Astrocyte (in vitro differentiated cells and primary cell): ENCODE data around the gene C3orf20. TPM values are rescaled to one million over a fixed set of nuclear protein-coding genes. Genes with fewer than 3 reads are reported as not detected.

Experiments used
- DNase-seq: peaks from one replicate; pipeline ENCODE4 v3.0.0-alpha.2; 2010; ENCODE audit warnings: low read depth
- FAIRE-seq: peaks from 2 replicates; lab custom pipeline; 2011; peaks lifted over from hg19 to GRCh38; lab: Jason Lieb, UNC
- H2AFZ ChIP-seq: 2 replicates; pipeline ENCODE4 v1.6.0; 2012; ENCODE audit warnings: low read depth, low read length, inconsistent platforms
- H3K27ac ChIP-seq: 2 replicates; pipeline ENCODE4 v1.5.1; 2011; ENCODE audit warnings: low read depth, low read length, inconsistent platforms
- H3K27me3 ChIP-seq: 2 replicates; pipeline ENCODE4 v1.6.0; 2011; ENCODE audit warnings: low read length, inconsistent platforms; ENCODE audit not compliant: insufficient read depth
- H3K36me3 ChIP-seq: 2 replicates; pipeline ENCODE4 v1.5.1; 2011; ENCODE audit warnings: low read length, inconsistent platforms; ENCODE audit not compliant: insufficient read depth
- H3K4me1 ChIP-seq: 2 replicates; pipeline ENCODE4 v1.5.1; 2011; ENCODE audit warnings: low read length, inconsistent platforms; ENCODE audit not compliant: insufficient read depth
- H3K4me2 ChIP-seq: 2 replicates; pipeline ENCODE4 v1.6.0; 2012; ENCODE audit warnings: low read length, inconsistent platforms
- H3K4me3 ChIP-seq: 2 replicates; pipeline ENCODE4 v1.5.1; 2011; ENCODE audit warnings: low read depth, mild to moderate bottlenecking, low read length, inconsistent platforms; ENCODE audit not compliant: insufficient read depth
- H3K79me2 ChIP-seq: 2 replicates; pipeline ENCODE4 v1.6.0; 2012; ENCODE audit warnings: mild to moderate bottlenecking, low read length, inconsistent platforms; ENCODE audit not compliant: insufficient read depth
- H3K9ac ChIP-seq: 2 replicates; pipeline ENCODE4 v1.6.0; 2012; ENCODE audit warnings: mild to moderate bottlenecking, low read length, inconsistent platforms
- H3K9me3 ChIP-seq: 2 replicates; pipeline ENCODE4 v1.5.1; 2012; ENCODE audit warnings: low read depth, mild to moderate bottlenecking, low read length, inconsistent platforms; ENCODE audit not compliant: insufficient read depth
- H4K20me1 ChIP-seq: 2 replicates; pipeline ENCODE4 v1.6.0; 2012; ENCODE audit warnings: low read length, inconsistent platforms; ENCODE audit not compliant: insufficient read depth
- H3K27ac Mint-ChIP-seq: one replicate; pipeline ENCODE4 v1.8.0; 2021; ENCODE audit warnings: mild to moderate bottlenecking, mixed read lengths; ENCODE audit not compliant: unreplicated experiment
- H3K27me3 Mint-ChIP-seq: one replicate; pipeline ENCODE4 v1.8.0; 2021; ENCODE audit warnings: low read depth, mixed read lengths; ENCODE audit not compliant: unreplicated experiment
- H3K36me3 Mint-ChIP-seq: one replicate; pipeline ENCODE4 v1.8.0; 2021; ENCODE audit warnings: low read depth, mixed read lengths; ENCODE audit not compliant: unreplicated experiment
- H3K4me1 Mint-ChIP-seq: one replicate; pipeline ENCODE4 v1.8.0; 2021; ENCODE audit warnings: low read depth, mixed read lengths; ENCODE audit not compliant: unreplicated experiment
- H3K4me3 Mint-ChIP-seq: one replicate; pipeline ENCODE4 v1.8.0; 2021; ENCODE audit warnings: mild to moderate bottlenecking, moderate library complexity, mixed read lengths; ENCODE audit not compliant: unreplicated experiment
- H3K9me3 Mint-ChIP-seq: one replicate; pipeline ENCODE4 v1.8.0; 2021; ENCODE audit warnings: mild to moderate bottlenecking, mixed read lengths; ENCODE audit not compliant: unreplicated experiment
- CTCF ChIP-seq: IDR thresholded peaks from 2 replicates; pipeline ENCODE4 v1.5.1; 2011; ENCODE audit warnings: low read depth, mild to moderate bottlenecking, inconsistent platforms, low read length, moderate library complexity; ENCODE audit not compliant: insufficient read depth
- EZH2 ChIP-seq: IDR thresholded peaks from 2 replicates; pipeline ENCODE4 v1.6.1; 2012; ENCODE audit warnings: mild to moderate bottlenecking, low read length, inconsistent platforms; ENCODE audit not compliant: insufficient read depth
- total RNA-seq: library from RNA; stranded (reverse); gene quantifications from 2 replicates; pipeline ENCODE4 v1.2.1, GENCODE V29; 2021

Gene C3orf20
- total RNA-seq, 1 donor from 2014 or later = 0.16 TPM

- no peak within 1 kb of the TSS for H3K27ac ChIP-seq
- DNase-seq (no peak), FAIRE-seq (no peak)
- H3K27ac Mint-ChIP-seq = no peak within 1 kb of the TSS
- no peak within 1 kb of the TSS for H3K4me2 ChIP-seq
- no peaks in the 10 kb centered on the region for H3K9me3 ChIP-seq
- no peaks in the 10 kb centered on the region for H3K4me1 ChIP-seq
- no peak within 1 kb of the TSS for H3K4me3 ChIP-seq
- no peaks in the 10 kb centered on the region for H3K36me3 ChIP-seq
- no peak within 1 kb of the TSS for H2AFZ ChIP-seq
- peaks cover 32% of the 10 kb centered on the region for H3K27me3 ChIP-seq
- no peak for TF ChIP-seq EZH2
- TF ChIP-seq CTCF = no peak
- peaks cover 13% of the 10 kb centered on the region for H3K36me3 Mint-ChIP-seq
- no peaks in the 10 kb centered on the region for H3K4me1 Mint-ChIP-seq
- no peaks in the 10 kb centered on the region for H3K79me2 ChIP-seq
- H3K27me3 Mint-ChIP-seq = peaks cover 79% of the 10 kb centered on the region
- H3K9ac ChIP-seq = no peak within 1 kb of the TSS
- H4K20me1 ChIP-seq = no peaks in the 10 kb centered on the region
- H3K4me3 Mint-ChIP-seq = no peak within 1 kb of the TSS
- peaks cover 6% of the 10 kb centered on the region for H3K9me3 Mint-ChIP-seq
These were observed 144.0 kb downstream of the C3orf20 start, which contains the start of gene FGD5 for GRCh38 chr3:14818804-14819500. TSS of gene FGD5 (plus strand) at chr3:14818962. CDS start at chr3:14819072, 110 bp downstream.

GRCh38 chr3:14819671-14820070 lies 144.7 kb downstream of the C3orf20 start:
- H3K36me3 ChIP-seq = no peaks in the 10 kb centered on the region
- FAIRE-seq (no peak), DNase-seq (no peak)
- no peak overlapping the region for H2AFZ ChIP-seq
- H3K79me2 ChIP-seq = no peaks in the 10 kb centered on the region
- peaks cover 6% of the 10 kb centered on the region for H3K9me3 Mint-ChIP-seq
- H3K4me2 ChIP-seq = no peak overlapping the region
- H3K4me3 Mint-ChIP-seq = no peak overlapping the region
- no peak overlapping the region for H3K27ac ChIP-seq
- H3K27me3 Mint-ChIP-seq = peaks cover 82% of the 10 kb centered on the region
- peaks cover 13% of the 10 kb centered on the region for H3K36me3 Mint-ChIP-seq
- no peaks in the 10 kb centered on the region for H4K20me1 ChIP-seq
- no peak overlapping the region for H3K9ac ChIP-seq
- H3K4me1 ChIP-seq = no peaks in the 10 kb centered on the region
- peaks cover 32% of the 10 kb centered on the region for H3K27me3 ChIP-seq
- no peaks in the 10 kb centered on the region for H3K9me3 ChIP-seq
- H3K4me1 Mint-ChIP-seq = no peaks in the 10 kb centered on the region
- no peak overlapping the region for H3K27ac Mint-ChIP-seq
- no peak overlapping the region for H3K4me3 ChIP-seq
- TF ChIP-seq CTCF (no peak), EZH2 (no peak)

- no peaks in the 10 kb centered on the region for H3K36me3 ChIP-seq
- no peak overlapping the region for H3K4me3 Mint-ChIP-seq
- no peak overlapping the region for H2AFZ ChIP-seq
- no peaks in the 10 kb centered on the region for H4K20me1 ChIP-seq
- H3K9ac ChIP-seq = no peak overlapping the region
- no peak overlapping the region for H3K27ac ChIP-seq
- FAIRE-seq (no peak), DNase-seq (no peak)
- peaks cover 31% of the 10 kb centered on the region for H3K27me3 ChIP-seq
- H3K36me3 Mint-ChIP-seq = peaks cover 13% of the 10 kb centered on the region
- no peak overlapping the region for H3K4me2 ChIP-seq
- H3K27me3 Mint-ChIP-seq = peaks cover 80% of the 10 kb centered on the region
- H3K27ac Mint-ChIP-seq = no peak overlapping the region
- H3K4me1 ChIP-seq = no peaks in the 10 kb centered on the region
- H3K79me2 ChIP-seq = no peaks in the 10 kb centered on the region
- TF ChIP-seq EZH2 = no peak
- TF ChIP-seq CTCF = no peak
- H3K4me1 Mint-ChIP-seq = no peaks in the 10 kb centered on the region
- no peaks in the 10 kb centered on the region for H3K9me3 ChIP-seq
- H3K4me3 ChIP-seq = no peak overlapping the region
- peaks cover 6% of the 10 kb centered on the region for H3K9me3 Mint-ChIP-seq
These were observed 145.2 kb downstream of the C3orf20 start for GRCh38 chr3:14820156-14820555.
